DMS114 treated with DMSO at 0.1 percent for 48 hours (cell line): ENCODE data around the gene LEMD1.

Source experiments
- DNase-seq: peaks from one replicate; lab custom pipeline; 2025; ENCODE audit not compliant: unreplicated experiment; lab: John Stamatoyannopoulos, UW

The LEMD1 gene, protein sequence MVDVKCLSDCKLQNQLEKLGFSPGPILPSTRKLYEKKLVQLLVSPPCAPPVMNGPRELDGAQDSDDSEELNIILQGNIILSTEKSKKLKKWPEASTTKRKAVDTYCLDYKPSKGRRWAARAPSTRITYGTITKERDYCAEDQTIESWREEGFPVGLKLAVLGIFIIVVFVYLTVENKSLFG

GRCh38 chr1:205421798-205422197 lies at the start of gene LEMD1:
LEMD1 (minus strand) TSS chr1:205422056; CDS start chr1:205420536, 1,520 bp downstream.
- no peak for DNase-seq

DNA sequence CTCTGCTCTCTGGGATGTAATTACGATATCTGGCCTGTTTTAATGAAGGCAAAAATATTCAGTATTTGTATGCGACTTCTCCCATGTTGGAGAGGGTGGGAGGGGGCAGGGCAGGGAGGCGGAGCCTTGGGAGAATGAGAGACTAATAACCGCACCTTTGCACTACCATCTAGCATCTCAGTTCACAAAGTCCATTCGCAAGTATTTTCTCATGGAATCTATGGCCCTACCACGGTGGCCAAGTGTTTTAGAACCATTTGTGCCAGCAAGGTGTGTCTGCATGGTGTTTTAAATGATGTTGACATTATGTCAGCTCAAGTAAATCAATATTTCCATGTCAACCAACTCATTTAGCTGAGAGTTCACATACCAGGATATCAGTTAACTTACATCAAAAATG lies 48.3 kb upstream of the LEMD1 start:
- DNase-seq: no peak

DNA sequence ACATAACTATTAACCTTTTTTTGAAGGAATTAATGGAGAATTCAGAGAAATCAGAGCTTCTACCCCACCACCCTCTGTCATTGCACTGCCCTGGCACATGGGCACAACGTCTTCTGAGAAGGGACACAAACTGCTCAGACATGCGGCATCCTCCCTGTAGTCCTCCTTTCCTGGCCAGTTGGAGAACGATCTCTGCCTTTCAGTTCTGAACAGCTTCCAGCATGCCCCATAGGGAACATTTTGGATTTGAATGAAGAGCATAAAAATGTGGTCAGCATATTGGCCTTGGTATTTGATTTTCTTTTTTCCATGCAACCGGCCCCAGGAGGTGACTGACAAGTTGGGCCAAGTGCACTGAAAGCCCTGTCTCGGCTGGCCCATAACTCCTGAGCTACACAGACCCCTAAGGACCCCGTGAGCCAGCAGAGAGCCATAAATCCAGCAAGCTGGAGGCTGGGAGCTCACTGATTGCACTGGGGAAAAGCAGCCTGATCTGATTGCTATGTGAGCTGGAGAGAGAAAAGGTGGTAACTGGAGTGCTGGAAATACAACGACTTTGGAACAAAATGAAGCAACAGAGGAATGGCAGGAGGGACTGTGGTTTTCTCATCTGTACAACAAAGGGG lies 44.9 kb upstream of the LEMD1 start:
- no peak for DNase-seq

- DNase-seq: no peak
Measured at GRCh38 chr1:205465392-205465791, 43.5 kb upstream of the LEMD1 start.

GRCh38 chr1:205458777-205459566 lies 37.1 kb upstream of the LEMD1 start:
- no peak for DNase-seq

DNA sequence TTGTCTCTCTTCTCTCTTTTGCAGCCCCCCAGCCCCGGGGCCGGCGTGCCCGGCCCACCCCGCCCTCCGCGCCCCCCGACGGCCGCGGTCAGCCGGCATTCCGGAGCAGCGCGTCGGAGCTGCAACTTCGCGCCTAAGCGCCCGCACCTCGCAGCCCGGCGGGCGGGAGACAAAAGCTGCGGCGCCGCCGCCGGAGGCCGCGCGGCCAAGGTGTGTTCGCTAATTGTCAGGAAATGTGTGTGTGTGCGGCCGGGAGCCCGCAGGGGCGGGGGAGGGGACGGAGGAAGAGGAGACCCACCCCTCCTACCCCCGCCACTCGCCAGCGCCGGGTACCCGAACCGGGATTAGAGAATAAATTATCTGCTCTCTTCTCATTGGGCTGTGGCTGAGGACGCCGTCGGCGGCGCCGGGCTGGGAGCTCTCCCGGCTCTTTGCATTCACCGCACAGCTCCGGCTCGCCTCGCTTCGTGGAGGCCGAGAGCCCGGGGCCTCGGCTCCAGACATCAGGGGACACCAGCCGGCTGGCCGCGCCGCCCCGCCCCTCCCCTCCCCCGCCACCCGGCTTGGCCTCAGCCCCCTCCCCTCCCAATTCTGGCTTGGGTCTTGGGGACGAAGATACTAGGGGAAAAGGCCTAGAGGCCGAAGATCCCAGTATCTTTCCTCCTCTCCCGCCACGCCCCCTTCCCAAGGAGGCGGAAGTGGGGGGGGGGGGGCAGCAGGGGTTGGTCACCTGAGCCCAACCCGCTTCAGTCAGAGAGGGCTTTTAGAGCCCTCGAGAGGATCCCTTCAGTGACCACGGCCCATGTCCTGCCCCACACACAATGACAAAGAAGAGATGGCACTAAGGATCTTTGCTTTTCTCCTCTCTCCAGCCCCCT lies 35.3 kb upstream of the LEMD1 start:
- no peak for DNase-seq

DNA sequence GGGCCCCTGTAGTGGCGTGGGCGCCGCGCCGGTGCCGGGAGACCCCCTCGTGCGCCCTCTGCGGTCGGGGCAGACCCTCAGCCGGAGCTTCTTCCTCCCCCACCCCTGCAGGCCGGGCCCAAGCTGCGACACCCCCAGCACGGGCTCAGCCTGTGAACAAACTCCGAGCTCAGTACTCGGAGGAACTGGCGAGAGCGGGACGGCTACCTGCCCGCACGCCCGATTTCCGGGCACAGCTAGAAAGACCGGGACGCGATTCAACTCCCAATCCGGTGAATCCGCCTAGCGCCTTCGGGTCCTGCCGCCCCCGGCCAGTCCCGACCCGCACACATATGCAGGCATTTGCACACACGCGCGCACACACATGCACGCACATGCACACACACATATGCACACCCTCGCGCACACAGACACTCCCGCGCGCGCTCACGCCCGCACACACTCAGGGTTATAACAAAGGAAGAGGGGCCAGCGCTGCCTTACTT lies 34.6 kb upstream of the LEMD1 start:
- no peak for DNase-seq

- no peak for DNase-seq
Measured at GRCh38 chr1:205455581-205456382, 33.9 kb upstream of the LEMD1 start, which contains the start of gene BLACAT1. BLACAT1 (minus strand) TSS chr1:205456045.

GRCh38 chr1:205454903-205455335 lies 33.1 kb upstream of the LEMD1 start:
- no peak for DNase-seq

GRCh38 chr1:205453466-205453865 lies 31.6 kb upstream of the LEMD1 start:
- DNase-seq: no peak

GRCh38 chr1:205452933-205453332 lies 31.1 kb upstream of the LEMD1 start:
- no peak for DNase-seq

DNA sequence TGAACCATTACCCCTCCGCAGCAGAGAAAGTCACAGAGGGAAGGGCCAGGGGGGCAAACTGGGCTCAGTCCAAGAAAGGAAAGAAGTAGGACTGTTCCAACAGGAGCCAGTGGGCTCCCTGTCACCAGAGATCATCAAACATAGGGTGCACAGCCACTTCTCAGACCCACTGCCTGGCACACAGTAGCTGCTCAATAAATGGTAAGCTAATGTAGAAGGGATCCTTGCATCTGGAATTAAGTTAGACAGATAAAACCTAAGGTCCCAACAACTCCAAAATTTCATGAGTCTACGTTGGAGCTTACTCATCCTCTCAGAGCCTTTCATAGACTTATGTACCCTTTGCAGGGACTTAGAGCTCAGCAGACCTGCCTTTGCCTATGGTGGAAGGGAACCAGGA lies 30.5 kb upstream of the LEMD1 start:
- DNase-seq: no peak

- DNase-seq: no peak
Measured at GRCh38 chr1:205451759-205452164, 29.9 kb upstream of the LEMD1 start.

- no peak for DNase-seq
Measured at GRCh38 chr1:205451202-205451601, 29.3 kb upstream of the LEMD1 start.

DNA sequence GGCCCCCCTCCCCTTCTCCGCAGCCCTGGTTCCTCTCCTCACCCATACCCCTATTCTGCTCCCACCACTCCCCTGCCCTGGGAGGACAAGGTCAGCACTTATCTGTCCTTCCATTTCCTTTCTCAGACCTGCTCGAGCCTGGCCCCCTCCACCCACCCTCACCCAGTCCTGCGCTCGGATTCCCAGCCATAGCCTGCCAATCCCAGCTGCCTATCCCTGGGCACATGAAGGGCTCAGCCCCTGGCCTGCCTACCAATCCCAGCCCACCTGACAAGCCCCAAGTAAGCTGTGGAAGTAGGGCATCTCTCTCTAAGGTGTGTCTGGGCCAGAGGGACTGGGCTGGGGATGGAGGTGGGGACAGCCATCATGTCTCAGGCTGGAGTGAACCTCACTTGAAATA lies 28.6 kb upstream of the LEMD1 start:
- no peak for DNase-seq

- no peak for DNase-seq
Measured at GRCh38 chr1:205449750-205450443, 28.0 kb upstream of the LEMD1 start.

GRCh38 chr1:205449254-205449749 lies 27.4 kb upstream of the LEMD1 start:
- DNase-seq: no peak

DNA sequence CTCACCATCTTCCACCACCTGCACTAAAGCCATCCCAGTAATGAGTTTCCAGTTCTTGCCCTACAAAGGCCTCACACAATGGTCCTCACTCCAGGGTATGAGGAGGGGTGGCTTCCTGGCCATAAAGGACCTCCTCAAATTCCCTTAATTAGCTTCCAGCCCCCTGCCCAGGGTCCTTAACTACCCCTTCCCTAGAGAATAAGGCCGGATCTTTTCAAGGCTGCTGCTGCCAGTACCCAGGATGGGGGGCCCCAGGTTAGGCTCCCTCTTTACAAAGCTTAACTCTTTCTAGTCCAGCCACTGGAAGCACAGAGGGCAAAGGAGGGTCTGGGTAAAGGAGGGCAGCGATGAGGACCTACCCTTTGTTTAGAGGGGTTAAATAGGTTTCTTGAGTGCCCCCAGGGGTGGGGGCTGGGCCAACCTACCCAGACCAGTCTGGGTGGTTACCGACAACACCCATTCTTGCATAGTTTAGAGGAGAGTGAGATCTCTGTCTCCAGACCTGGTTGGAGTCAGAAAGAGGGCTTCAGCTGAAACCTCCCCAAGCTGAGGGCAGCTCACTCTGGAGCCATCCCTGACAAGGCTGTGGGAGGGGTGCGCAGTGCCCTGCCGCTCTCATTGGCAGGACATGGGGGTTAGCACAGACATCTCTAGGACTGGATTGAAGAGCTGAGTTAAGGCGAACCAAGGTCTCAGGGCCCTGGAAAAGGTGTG lies 26.8 kb upstream of the LEMD1 start:
- no peak for DNase-seq
